Esophagus muscularis mucosa (tissue), 3 donors: ENCODE measurements around the gene ALG13.

Experiments used
- POLR2AphosphoS5 ChIP-seq, 2 donors: sonication (generic); formaldehyde crosslinking; IDR thresholded peaks; one replicate each; pipeline ENCODE4 v1.6.1; 2017; ENCODE audit warnings: antibody characterized with exemption in 2 of 2
- TF ChIP-seq, protein P1 (sequence below), 3 experiments: fragments of 200-600 bp in 2 of 3; fragments of 450-650 bp in 1 of 3; sonication (generic) in 2 of 3; IDR thresholded peaks; one replicate each; pipeline ENCODE4 v1.5.1; 2017 to 2019; ENCODE audit warnings: antibody characterized with exemption in 3 of 3, mild to moderate bottlenecking in 2 of 3, moderate library complexity in 1 of 3

DNA sequence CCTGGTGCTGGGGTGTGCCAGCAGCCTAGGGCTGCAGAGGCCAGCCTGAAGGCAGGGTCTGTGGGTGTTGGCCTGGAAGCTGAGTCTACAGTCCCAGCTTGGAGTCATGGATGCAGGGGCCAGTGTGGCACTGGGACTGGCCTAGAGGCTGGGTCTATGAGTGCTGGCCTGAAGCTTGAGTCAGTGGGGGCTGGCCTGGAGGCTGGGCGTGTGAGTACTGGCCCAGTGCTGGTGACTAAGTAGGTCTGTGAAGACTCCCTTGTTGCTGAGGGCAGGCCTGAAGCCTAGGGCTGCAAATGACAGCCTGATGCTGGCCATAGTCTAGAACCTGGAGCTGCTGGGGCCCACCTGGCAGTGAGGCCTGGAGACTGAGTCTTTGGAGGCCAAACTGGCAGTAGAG, 31.3 kb upstream of the ALG13 start:
- TF ChIP-seq, protein P1, sequence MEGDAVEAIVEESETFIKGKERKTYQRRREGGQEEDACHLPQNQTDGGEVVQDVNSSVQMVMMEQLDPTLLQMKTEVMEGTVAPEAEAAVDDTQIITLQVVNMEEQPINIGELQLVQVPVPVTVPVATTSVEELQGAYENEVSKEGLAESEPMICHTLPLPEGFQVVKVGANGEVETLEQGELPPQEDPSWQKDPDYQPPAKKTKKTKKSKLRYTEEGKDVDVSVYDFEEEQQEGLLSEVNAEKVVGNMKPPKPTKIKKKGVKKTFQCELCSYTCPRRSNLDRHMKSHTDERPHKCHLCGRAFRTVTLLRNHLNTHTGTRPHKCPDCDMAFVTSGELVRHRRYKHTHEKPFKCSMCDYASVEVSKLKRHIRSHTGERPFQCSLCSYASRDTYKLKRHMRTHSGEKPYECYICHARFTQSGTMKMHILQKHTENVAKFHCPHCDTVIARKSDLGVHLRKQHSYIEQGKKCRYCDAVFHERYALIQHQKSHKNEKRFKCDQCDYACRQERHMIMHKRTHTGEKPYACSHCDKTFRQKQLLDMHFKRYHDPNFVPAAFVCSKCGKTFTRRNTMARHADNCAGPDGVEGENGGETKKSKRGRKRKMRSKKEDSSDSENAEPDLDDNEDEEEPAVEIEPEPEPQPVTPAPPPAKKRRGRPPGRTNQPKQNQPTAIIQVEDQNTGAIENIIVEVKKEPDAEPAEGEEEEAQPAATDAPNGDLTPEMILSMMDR (IDR thresholded peaks at IDR 0.05) = no peak
- no peak for TF ChIP-seq POLR2AphosphoS5 (IDR thresholded peaks at IDR 0.05)
